ENCODE results near the gene GALNTL6.

Gene GALNTL6

DNA sequence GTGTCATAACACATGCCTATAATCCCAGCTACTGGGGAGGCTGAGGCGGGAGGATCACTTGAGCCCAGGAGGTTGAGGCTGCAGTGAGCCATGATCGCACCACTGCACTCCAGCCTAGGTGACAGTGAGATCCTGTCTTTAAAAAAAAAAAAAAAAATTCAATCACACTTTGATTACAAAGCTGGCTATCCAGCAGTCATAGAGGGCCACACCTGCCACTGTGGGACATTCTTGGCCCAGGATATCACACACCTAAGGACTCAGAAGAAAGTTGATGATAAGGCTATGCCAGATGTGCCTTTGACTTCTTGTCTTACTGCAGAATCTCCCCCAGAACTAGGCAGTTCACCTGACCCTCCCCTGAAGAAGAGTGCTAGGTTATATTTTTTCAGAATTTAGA is 1232.9 kb downstream of the GALNTL6 start:
- DNase-seq (ENCODE audit: low read depth in 2 of 3, low spot score in 2 of 3): no peak

DNA sequence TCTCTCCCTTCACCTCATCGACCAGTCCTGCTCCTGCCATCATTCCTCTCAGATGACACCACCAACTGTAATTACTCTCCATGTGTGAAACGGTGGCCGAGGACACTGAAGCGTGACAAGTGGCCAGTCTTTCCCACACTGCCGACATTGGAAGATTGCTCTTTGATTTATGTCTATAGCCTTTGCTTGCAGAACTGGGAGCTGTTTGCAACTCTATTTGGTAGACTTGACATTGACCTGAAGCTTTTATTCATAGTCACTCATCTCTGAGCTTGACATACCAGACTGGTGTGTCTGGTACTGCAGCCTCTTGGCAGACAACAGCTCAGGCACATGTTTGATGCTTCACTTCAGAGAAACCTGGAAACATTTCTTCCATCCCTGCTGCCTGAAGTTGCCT is 1233.6 kb downstream of the GALNTL6 start:
- no peak for DNase-seq (ENCODE audit: low read depth in 2 of 3, low spot score in 2 of 3)

DNA sequence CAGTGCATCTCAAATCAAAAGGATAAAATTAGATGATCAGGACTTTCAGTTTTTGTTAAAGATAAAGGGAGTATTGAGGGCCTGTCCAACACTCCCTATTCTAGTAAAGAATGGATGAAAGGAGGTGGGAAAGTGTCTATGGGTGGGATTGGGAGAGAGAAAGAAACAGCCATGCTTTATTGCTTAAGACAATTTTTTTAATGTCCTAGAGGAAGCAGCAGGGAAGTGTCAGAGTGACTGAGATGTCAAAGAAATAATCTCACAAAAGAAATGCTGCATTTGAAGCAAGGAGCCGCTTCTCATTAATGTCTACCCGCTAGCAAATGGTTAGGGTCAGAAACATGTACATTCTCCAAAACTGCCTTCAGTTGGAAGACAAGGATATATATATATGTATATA is 1238.0 kb downstream of the GALNTL6 start:
- DNase-seq (ENCODE audit: low read depth in 2 of 3, low spot score in 2 of 3): no peak

DNA sequence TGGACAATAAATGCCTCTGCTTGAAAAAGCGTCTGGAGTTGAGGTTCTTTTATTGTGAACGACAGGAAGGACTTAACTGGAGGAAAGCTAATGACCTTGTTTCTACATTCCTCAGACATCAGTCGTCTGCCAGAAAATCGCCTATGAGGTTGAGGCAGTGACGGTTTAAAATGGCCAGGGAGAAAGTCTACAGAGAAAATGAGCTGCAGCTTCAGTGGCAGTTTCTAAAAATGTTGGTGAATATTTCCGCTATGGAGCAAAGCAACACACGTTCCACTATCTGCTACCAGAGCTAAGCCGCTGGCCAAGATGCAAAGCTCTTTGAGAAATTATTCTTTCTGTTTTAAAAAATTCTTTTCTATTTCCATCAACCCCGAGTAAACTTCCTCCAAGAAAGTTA is 1238.5 kb downstream of the GALNTL6 start:
- no peak for DNase-seq (ENCODE audit: low read depth in 2 of 3, low spot score in 2 of 3)

DNA sequence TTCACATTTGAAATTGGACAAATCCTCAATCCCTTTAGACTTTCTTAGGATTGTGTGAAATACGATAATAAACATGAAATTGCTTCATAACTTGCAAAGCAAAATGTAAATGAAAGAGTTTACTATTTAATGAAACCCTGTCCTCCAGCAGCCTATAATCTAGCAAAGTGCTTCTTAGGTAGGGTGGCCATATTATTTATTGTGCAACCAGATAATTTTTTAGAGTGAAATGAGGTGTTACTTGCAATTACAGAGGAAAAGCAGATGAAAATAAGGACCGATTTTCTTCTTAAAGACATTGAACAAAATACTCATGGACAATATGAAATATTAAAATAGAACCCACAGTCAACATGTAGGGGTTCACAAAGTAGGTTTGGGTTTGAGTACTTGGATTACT is 1239.2 kb downstream of the GALNTL6 start:
- DNase-seq (ENCODE audit: low read depth in 2 of 3, low spot score in 2 of 3): no peak

DNA sequence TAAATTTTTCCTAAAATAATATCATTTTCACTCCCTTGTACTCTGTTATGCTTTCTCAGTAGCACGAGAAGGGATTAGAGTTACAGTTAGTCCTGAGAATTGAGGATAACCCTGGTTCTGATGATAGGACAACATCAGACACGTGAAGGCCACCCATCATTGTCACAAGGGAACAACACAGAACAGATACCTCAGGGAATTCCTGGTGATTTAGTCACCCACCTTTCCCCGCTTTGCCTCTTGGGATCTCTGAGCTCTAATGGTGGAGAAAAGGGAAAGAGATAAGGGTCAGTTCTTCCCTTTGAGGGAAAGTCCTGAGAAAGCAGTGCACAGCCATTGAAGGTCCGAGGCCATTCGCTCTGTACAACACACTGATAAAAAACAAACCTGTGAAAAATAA is 1243.1 kb downstream of the GALNTL6 start:
- no peak for DNase-seq (ENCODE audit: low read depth in 2 of 3, low spot score in 2 of 3)

DNA sequence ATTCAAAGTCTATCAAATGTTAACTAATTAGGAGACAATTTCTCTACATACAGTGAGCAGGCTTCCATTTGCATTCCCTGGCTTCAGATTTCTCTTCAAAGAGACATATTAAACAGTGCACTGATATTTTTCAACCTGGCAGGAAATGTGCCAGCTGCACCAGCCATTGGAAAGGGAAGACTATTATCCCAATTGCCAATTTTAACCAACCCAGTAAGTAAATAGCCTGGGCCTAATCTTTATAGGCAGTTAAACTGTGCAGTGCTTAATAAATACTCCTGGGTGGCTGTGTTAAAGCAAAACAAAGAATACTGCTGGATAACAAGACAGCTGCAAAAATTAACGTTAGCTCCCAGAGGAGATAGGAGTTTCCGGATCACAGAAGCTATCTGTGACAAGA is 1243.5 kb downstream of the GALNTL6 start:
- DNase-seq (ENCODE audit: low read depth in 2 of 3, low spot score in 2 of 3): no peak

DNA sequence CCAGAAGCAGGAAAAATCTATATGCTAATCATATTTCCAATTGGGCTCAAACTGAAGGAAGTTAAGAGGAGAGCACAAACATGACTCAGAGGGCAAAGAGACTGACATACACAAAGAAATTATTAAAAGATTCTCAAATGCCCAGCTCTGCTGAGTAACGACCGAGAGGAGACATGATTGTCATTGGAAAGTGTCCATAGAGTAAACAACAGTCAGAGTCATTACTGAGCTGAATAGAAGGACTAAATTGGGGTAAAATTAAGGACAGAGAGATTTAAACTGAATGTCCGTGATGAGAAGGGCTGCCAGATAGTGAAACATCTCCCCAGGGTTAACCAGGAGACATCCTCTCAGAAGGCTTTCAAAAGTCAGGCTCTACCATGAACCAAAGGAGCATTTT is 1244.2 kb downstream of the GALNTL6 start:
- no peak for DNase-seq (ENCODE audit: low read depth in 2 of 3, low spot score in 2 of 3)

DNA sequence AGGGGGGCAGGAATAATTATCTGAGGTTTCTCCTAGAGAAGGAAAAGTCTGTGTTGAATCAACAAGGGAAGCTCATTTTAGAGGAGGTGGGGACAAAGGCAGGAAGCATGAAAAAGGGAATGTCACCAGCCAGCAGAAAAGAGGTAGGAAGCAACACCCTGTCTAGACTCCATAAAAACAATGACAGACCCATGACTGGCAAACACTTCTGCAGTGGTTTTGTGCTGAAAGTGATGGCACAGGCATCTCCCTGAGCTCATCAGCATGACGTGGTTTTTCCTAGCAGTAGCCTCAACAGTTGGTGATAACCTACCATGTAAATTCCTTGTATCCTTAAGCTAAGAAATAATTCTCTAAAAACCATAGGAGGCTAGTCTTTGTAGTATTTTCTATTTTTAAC is 1244.7 kb downstream of the GALNTL6 start:
- no peak for DNase-seq (ENCODE audit: low read depth in 2 of 3, low spot score in 2 of 3)

DNA sequence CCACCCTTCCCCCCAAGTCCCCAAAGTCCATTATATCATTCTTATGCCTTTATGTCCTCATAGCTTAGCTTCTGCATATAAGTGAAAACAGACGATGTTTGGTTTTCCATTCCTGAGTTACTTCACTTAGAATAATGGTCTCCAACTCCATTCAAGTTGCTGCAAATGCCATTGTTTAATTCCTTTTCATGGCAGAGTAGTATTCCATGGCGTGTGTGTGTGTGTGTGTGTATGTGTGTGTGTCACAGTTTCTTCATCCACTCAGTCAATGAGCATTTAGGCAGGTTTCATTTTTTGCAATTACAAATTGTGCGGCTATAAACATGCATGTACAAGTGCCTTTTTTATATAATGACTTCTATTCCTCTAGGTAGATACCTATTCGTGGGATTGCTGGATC is 1248.0 kb downstream of the GALNTL6 start:
- DNase-seq (ENCODE audit: low read depth in 2 of 3, low spot score in 2 of 3): no peak

DNA sequence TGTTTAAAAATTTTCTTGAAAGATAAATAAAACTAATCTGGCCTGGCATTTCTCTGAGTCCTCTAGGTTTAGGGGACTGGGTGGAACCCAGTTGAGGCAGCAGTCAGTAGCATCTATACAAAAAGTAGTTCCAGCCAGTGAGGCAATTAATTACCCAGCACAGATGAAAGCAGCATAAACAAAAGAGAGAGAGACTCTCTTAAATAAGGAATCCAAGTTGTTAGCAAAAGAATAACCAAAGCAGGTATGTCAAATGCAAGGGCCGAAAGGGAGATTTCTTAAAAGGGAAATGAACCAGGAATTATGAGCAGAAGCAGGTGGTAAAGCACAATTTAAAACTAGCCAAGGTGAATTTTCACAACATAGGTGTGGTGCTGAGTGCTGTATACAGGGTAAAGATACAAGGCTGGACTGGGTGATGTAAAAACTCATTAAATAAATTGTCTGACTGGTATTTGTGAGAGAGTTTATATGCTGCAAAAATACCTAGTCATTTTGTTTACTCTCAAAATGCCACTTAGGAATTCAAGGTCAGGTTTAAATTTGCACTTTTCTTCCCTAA is 1260.8 kb downstream of the GALNTL6 start:
- DNase-seq (ENCODE audit: low read depth in 2 of 3, low spot score in 2 of 3): no peak

DNA sequence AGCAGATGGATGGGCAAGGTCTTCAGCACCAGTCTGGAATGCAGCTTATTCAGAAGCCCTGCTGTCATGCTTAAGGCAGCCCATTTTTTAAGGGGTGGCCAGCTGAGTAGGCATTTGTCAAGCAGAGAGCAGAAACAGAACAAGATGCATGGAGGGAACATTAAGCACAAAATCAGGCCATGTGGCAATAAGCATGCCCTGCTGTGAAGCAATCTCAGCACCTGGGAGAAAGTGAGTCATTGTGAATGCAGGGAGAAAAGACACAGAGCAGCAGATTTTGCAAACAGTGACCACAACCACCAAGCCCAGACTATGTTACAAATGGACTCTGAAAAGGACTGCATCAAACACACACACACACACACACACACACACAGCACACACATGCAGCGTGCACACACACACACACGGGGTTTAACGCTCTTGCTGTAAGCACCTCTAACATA is 1261.3 kb downstream of the GALNTL6 start:
- DNase-seq (ENCODE audit: low read depth in 2 of 3, low spot score in 2 of 3): no peak

DNA sequence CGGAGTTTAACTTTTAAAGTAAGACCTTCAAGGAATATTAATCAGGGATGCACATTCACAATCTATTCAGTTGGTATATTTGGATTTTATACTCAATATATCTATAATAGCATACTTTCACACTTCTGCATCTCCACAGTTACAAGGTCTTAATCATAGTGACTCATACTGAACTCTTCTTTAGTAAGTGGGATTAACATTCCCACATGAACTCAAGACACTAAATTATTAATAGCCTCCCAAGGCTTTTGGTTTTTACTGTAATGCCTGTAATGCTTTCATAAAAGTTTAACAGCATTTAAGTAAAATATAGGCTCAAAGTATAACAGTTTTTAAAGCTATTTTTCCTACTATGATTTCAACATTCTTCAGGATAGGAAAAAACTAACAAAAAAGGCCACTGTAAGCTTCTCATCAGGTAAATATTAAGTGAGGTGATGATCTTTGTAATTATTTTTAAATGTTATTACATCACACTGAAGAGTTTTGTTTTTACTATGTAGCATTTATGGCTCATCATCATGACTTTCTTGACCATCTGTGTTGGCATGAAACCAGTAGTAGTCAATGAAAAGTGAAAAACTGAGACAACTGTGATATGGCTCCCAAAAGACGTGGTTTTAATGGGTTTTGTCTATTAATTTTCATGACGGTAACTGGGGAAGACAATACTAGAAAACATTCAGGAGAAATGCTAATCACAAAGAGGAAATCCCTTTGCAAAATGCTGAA is 1263.9 kb downstream of the GALNTL6 start:
- no peak for DNase-seq (ENCODE audit: low read depth in 2 of 3, low spot score in 2 of 3)

DNA sequence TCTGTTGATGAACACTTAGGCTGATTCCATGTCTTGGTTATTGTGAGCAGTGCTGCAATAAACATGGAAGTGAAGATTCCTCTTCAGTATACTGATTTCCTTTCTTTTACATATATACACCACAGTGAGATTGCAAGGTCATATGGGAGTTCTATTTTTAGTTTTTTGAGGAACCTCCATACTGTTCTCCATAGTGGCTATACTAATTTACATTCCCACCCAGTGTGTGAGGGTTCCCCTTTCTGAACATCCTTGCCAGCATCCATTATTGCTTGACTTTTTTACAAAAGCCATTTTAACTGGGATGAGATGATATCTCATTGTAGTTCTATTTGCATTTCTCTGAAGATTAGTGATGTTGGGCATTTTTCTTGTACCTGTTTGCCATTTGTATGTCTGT is 1274.9 kb downstream of the GALNTL6 start:
- DNase-seq (ENCODE audit: low read depth in 2 of 3, low spot score in 2 of 3): no peak
